NCI-H2081 (cell line): ENCODE results near the gene NUMB.

ENCODE experiments used
- DNase-seq, 2 experiments: peaks; one replicate each; lab custom pipeline; 2025; lab: John Stamatoyannopoulos, UW

The NUMB gene

DNA sequence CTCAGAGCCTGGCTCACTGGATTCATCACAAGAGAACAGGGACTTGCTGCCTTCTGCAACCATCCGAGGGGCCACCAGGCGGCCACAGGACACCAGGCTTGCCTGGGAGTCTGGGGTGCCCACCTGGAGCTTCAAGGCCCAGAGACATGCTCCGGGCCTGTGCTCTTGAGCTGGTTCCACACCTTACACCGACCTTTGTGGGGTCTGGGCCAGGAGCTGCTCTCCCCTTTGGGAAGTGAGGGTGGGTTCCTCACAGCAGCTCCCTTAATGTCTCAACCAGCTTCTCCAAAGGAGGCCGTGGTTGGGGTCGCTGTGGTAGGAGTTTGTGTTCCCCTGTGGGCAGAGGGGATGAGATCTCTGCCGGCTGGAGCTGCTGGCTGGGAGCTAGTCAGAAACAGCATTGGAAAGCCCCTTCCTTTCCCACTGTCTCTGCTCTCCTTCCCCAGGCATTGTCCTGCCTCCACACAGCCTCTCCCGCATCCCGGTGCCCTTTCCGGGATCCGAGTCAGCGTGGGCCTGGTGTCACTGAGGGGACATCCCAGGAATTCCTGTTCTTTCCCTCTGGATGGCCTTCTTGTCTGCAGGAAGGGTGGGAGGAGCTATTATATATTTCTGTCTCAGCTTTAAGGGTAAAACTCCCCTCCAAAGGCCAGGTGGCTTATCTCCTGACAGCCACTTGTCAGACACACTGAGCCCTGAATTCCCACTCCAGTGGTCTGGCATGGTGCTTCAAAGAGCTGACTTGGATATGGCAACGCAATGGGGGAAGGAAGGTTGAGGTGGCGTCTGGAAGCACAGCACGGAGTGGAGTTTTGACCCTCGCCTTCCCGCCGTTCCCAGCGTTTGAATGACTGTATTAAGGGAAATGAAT lies 226.1 kb downstream of the NUMB start:
- no peak for DNase-seq

GRCh38 chr14:73230051-73230450 lies 228.3 kb downstream of the NUMB start:
- DNase-seq = no peak

GRCh38 chr14:73227812-73228781 lies 230.2 kb downstream of the NUMB start:
- no peak for DNase-seq

GRCh38 chr14:73225496-73225895 lies 232.8 kb downstream of the NUMB start:
- DNase-seq = no peak
